ENCODE data around the gene ASTN2. TPM values are rescaled to one million over a fixed set of nuclear protein-coding genes. Genes with fewer than 3 reads are reported as not detected.
"Not testable (repeated sequence)": the region's sequence is repeated elsewhere in the genome, so short reads cannot be mapped to it uniquely, and the experiment has no call there.

ASTN2 gene
- total and polyA plus RNA-seq, 2 experiments from 2014 or later, result 5.8 to 7.5 TPM

GRCh38 chr9:116842658-116843057, 572.2 kb downstream of the ASTN2 start:
- Histone ChIP-seq H4K20me1 (ENCODE audit: insufficient read depth) (no peaks in the 10 kb centered on the region), H3K9me2 (ENCODE audit: insufficient read depth) (no peaks in the 10 kb centered on the region), H3K9ac (no peak overlapping the region), H3F3A (ENCODE audit: insufficient read depth) (no peaks in the 10 kb centered on the region), H3K4me1 (ENCODE audit: insufficient read depth) (no peaks in the 10 kb centered on the region), H3K27me3 (replicated peaks; ENCODE audit: insufficient read depth) (no peaks in the 10 kb centered on the region), H3K9me3 (ENCODE audit: low read depth) (no peaks in the 10 kb centered on the region), H3K36me3 (ENCODE audit: low read depth) (no peaks in the 10 kb centered on the region), H3K4me3 (no peak overlapping the region), H3K27ac (no peak overlapping the region), H3K79me2 (ENCODE audit: insufficient read depth) (no peaks in the 10 kb centered on the region), H2AFZ (no peak overlapping the region), H3K4me2 (ENCODE audit: unreplicated experiment) (no peak overlapping the region)
- TF ChIP-seq EZH2phosphoT487 (IDR thresholded peaks at IDR 0.05; ENCODE audit: insufficient read depth, low read depth), result no peak
- no peak for TF ChIP-seq EZH2 (IDR thresholded peaks at IDR 0.05; ENCODE audit: insufficient read depth, poor library complexity, severe bottlenecking)
- 53 to 74% methylated on average over 4 to 6 of the region's 6 CpGs for WGBS, 2 experiments (ENCODE audit: low coverage in 1 of 2, low lambda C conversion rate in 2 of 2, missing lambda C conversion rate in 2 of 2)
- no peak for DNase-seq
- in situ Hi-C loops (cut with MboI), result no loop called here

- in situ Hi-C loops (cut with MboI); H3K36me3 ChIP-seq (ENCODE audit: low read depth); H3F3A ChIP-seq (ENCODE audit: insufficient read depth): not testable (repeated sequence)
These were observed 576.4 kb downstream of the ASTN2 start for GRCh38 chr9:116838468-116838867.

GRCh38 chr9:116837018-116837989, 577.6 kb downstream of the ASTN2 start:
- in situ Hi-C loops (cut with MboI), result no loop called here
- H3F3A ChIP-seq (ENCODE audit: insufficient read depth), result no peaks in the 10 kb centered on the region
- no peak for TF ChIP-seq EZH2 (IDR thresholded peaks at IDR 0.05; ENCODE audit: insufficient read depth, poor library complexity, severe bottlenecking)
- TF ChIP-seq EZH2phosphoT487 (IDR thresholded peaks at IDR 0.05; ENCODE audit: insufficient read depth, low read depth), result no peak

More at GRCh38 chr9:116838468-116838867, 576.4 kb downstream of the ASTN2 start:
- not testable (repeated sequence) for H3K9me2 ChIP-seq (ENCODE audit: insufficient read depth); H4K20me1 ChIP-seq (ENCODE audit: insufficient read depth); H3K79me2 ChIP-seq (ENCODE audit: insufficient read depth); H3K4me1 ChIP-seq (ENCODE audit: insufficient read depth); H2AFZ ChIP-seq; H3K9me3 ChIP-seq (ENCODE audit: low read depth); H3K27me3 ChIP-seq (replicated peaks; ENCODE audit: insufficient read depth); H3K27ac ChIP-seq; DNase-seq; H3K9ac ChIP-seq; H3K4me2 ChIP-seq (ENCODE audit: unreplicated experiment); H3K4me3 ChIP-seq
- WGBS, 2 experiments (ENCODE audit: low coverage in 1 of 2, low lambda C conversion rate in 2 of 2, missing lambda C conversion rate in 2 of 2), result 49 to 54% methylated on average over 7 of the region's 7 CpGs

DNA sequence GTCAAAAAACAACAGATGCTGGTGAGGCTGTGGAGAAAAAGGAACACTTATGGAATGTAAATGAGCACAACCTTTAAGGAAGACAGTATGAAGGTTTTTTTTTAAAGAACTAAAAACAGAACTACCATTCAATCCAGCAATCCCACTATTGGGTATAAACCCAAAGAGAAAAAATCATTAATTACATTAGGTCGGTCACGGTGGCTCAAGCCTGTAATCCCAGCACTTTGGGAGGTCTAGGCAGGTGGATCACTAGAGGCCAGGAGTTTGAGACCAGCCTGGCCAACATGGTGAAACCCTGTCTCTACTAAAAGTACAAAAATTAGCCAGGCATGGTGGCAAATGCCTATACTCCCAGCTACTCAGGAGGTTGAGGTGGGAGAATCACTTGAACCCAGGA, 584.5 kb downstream of the ASTN2 start:
- WGBS, 2 experiments (ENCODE audit: low coverage in 1 of 2, low lambda C conversion rate in 2 of 2, missing lambda C conversion rate in 2 of 2), result 24 to 42% methylated on average over 2 of the region's 2 CpGs
- H3K4me2 ChIP-seq (ENCODE audit: unreplicated experiment); H3K79me2 ChIP-seq (ENCODE audit: insufficient read depth); H3K27ac ChIP-seq; H3K9me2 ChIP-seq (ENCODE audit: insufficient read depth); H3F3A ChIP-seq (ENCODE audit: insufficient read depth); H3K9me3 ChIP-seq (ENCODE audit: low read depth); H4K20me1 ChIP-seq (ENCODE audit: insufficient read depth); H3K4me1 ChIP-seq (ENCODE audit: insufficient read depth); H3K27me3 ChIP-seq (replicated peaks; ENCODE audit: insufficient read depth); H3K36me3 ChIP-seq (ENCODE audit: low read depth); H2AFZ ChIP-seq; DNase-seq; H3K9ac ChIP-seq; H3K4me3 ChIP-seq; in situ Hi-C loops (cut with MboI): not testable (repeated sequence)

More at GRCh38 chr9:116837018-116837989, 577.6 kb downstream of the ASTN2 start:
- no peak overlapping the region for H3K9ac ChIP-seq
- 42 to 43% methylated on average over 5 of the region's 5 CpGs for WGBS, 2 experiments (ENCODE audit: low coverage in 1 of 2, low lambda C conversion rate in 2 of 2, missing lambda C conversion rate in 2 of 2)
- H3K79me2 ChIP-seq (ENCODE audit: insufficient read depth), result no peaks in the 10 kb centered on the region
- no peak overlapping the region for H3K27ac ChIP-seq
- no peak overlapping the region for H3K4me2 ChIP-seq (ENCODE audit: unreplicated experiment)
- no peaks in the 10 kb centered on the region for H3K36me3 ChIP-seq (ENCODE audit: low read depth)
- DNase-seq, result no peak
- H3K9me3 ChIP-seq (ENCODE audit: low read depth), result no peaks in the 10 kb centered on the region
- H3K4me1 ChIP-seq (ENCODE audit: insufficient read depth), result no peaks in the 10 kb centered on the region
- H4K20me1 ChIP-seq (ENCODE audit: insufficient read depth), result no peaks in the 10 kb centered on the region; the same call in 1 of the 2 replicates
- no peak overlapping the region for H3K4me3 ChIP-seq
- H3K9me2 ChIP-seq (ENCODE audit: insufficient read depth), result no peaks in the 10 kb centered on the region
- H3K27me3 ChIP-seq (replicated peaks; ENCODE audit: insufficient read depth), result no peaks in the 10 kb centered on the region
- H2AFZ ChIP-seq, result no peak overlapping the region

Data from GM23248 (cell line).